T-helper 1 cell treated with Interleukin-12 subunit alpha and Interleukin-12 subunit beta and Interleukin-4 antibody, amounts not matched to agents 30 ng/mL and 1 ng/mL, for 36 hours (primary cell): Measurements from ENCODE around the gene ZBTB24. TPM values are rescaled to one million over a fixed set of nuclear protein-coding genes. Genes with fewer than 3 reads are reported as not detected.

Source experiments
- intact Hi-C: fragments of 100-400 bp; cut with micrococcal nuclease; formaldehyde crosslinking; loops from one replicate; pipeline ENCODE4 v1.15.1; 2024
- total RNA-seq: library from RNA; stranded (reverse); gene quantifications from 2 replicates; pipeline ENCODE4 v1.2.3, GENCODE V29; 2022

The ZBTB24 gene
- total RNA-seq, 1 donor from 2014 or later = 25.9 TPM

GRCh38 chr6:109503327-109504224, 20.6 kb upstream of the ZBTB24 start:
- intact Hi-C loops = no loop called here

GRCh38 chr6:109498936-109499335, 15.9 kb upstream of the ZBTB24 start:
- intact Hi-C loops = no loop called here

GRCh38 chr6:109498052-109498451, 15.0 kb upstream of the ZBTB24 start:
- intact Hi-C loops = no loop called here

- intact Hi-C loops = no loop called here
Measured at GRCh38 chr6:109496036-109496772, 13.2 kb upstream of the ZBTB24 start.

- intact Hi-C loops = no loop called here
Measured at GRCh38 chr6:109493865-109494264, 10.8 kb upstream of the ZBTB24 start.

- intact Hi-C loops = loop anchor here (1.0 to 2.0 kb wide), 6 partner anchors 8 to 1383 kb away; partner anchors contain the start of genes AK9, AMD1, CD164 and FIG4
Measured at GRCh38 chr6:109491207-109491938, 8.4 kb upstream of the ZBTB24 start.

- intact Hi-C loops = loop anchor here (1.0 to 2.0 kb wide), 6 partner anchors 7 to 1384 kb away; partner anchors contain the start of genes AK9, AMD1, CD164 and FIG4
Measured at GRCh38 chr6:109490713-109491112, 7.7 kb upstream of the ZBTB24 start.

- intact Hi-C loops = no loop called here
Measured at GRCh38 chr6:109488001-109488400, 5.0 kb upstream of the ZBTB24 start.

GRCh38 chr6:109486068-109486467, 3.0 kb upstream of the ZBTB24 start:
- intact Hi-C loops = no loop called here

- intact Hi-C loops = no loop called here
Measured at GRCh38 chr6:109485266-109485935, 2.4 kb upstream of the ZBTB24 start.

- intact Hi-C loops = loop anchor here (5.0 kb wide), 2 partner anchors 33 to 607 kb away; no protein-coding TSS in a partner anchor
Measured at GRCh38 chr6:109484122-109484521, 1.1 kb upstream of the ZBTB24 start.

GRCh38 chr6:109483735-109484057, 677 bp upstream of the ZBTB24 start:
- intact Hi-C loops = loop anchor here (1.0 to 5.0 kb wide), 12 partner anchors 8 to 1332 kb away; partner anchors contain the start of genes AK9, CDC40, CDK19 and CEP57L1

- intact Hi-C loops = loop anchor here (5.0 kb wide), 2 partner anchors 36 to 604 kb away; no protein-coding TSS in a partner anchor
Measured at GRCh38 chr6:109480993-109481480, 2.0 kb downstream of the ZBTB24 start.

GRCh38 chr6:109478841-109479624, 4.0 kb downstream of the ZBTB24 start:
- intact Hi-C loops = loop anchor here (1.0 kb wide), 2 partner anchors 24 to 96 kb away; partner anchors contain the start of gene MICAL1

- intact Hi-C loops = no loop called here
Measured at GRCh38 chr6:109478222-109478805, 4.7 kb downstream of the ZBTB24 start.

GRCh38 chr6:109477725-109478124, 5.3 kb downstream of the ZBTB24 start:
- intact Hi-C loops = no loop called here

- intact Hi-C loops = no loop called here
Measured at GRCh38 chr6:109477184-109477583, 5.8 kb downstream of the ZBTB24 start.

GRCh38 chr6:109475625-109476024, 7.4 kb downstream of the ZBTB24 start:
- intact Hi-C loops = no loop called here

GRCh38 chr6:109474995-109475394, 8.0 kb downstream of the ZBTB24 start:
- intact Hi-C loops = no loop called here
